IMR-90 (cell line): ENCODE measurements around the gene ELL. TPM values are rescaled to one million over a fixed set of nuclear protein-coding genes. Genes with fewer than 3 reads are reported as not detected.
A peak's percentile ranks its signal among the peaks of the same experiment; 100 is the strongest.

Source experiments
- ATAC-seq: fragments of 200-7000 bp; cut with Tn5 transposase; 2 replicates; pipeline ENCODE4 v1.9.1; 2020; ENCODE audit warnings: low read depth, mild to moderate bottlenecking, moderate library complexity
- BruUV-seq: library from RNA; stranded (reverse); fragments of 400-500 nt; replicated peaks from 2 replicates; lab custom pipeline; 2021; lab: Mats Ljungman, UMichigan
- CTCF ChIA-PET: fragments of 300-600 bp; formaldehyde crosslinking; extraction: SDS; loops from one replicate; lab custom pipeline; 2021; ENCODE audit warnings: antibody characterized with exemption; lab: Yijun Ruan, JAX
- POLR2A ChIA-PET: fragments of 300-600 bp; sonication (Branson Sonifier 250); formaldehyde crosslinking; loops from one replicate; lab custom pipeline; 2022; ENCODE audit warnings: antibody characterized with exemption; ENCODE audit not compliant: unreplicated experiment; lab: Charles Lee
- DNase-seq: peaks from one replicate; pipeline ENCODE4 v3.0.0; 2013
- H2AFZ ChIP-seq: replicated peaks from 2 replicates; pipeline ENCODE3; 2013; ENCODE audit warnings: low read length, mild to moderate bottlenecking; ENCODE audit not compliant: poor library complexity
- H2AK5ac ChIP-seq: 2 replicates; pipeline ENCODE4 v1.6.1; 2013; ENCODE audit warnings: low read depth, low read length, inconsistent platforms
- H2AK9ac ChIP-seq: replicated peaks from 2 replicates; pipeline ENCODE3; 2013; ENCODE audit warnings: mild to moderate bottlenecking, low read depth, low read length, moderate library complexity; ENCODE audit not compliant: poor library complexity
- H2BK120ac ChIP-seq: 2 replicates; pipeline ENCODE4 v1.6.1; 2013; ENCODE audit warnings: low read depth, low read length, inconsistent platforms
- H2BK15ac ChIP-seq: 3 replicates; pipeline ENCODE4 v1.6.1; 2013; ENCODE audit warnings: low read depth, low read length, inconsistent platforms
- H2BK20ac ChIP-seq: 2 replicates; pipeline ENCODE4 v1.6.1; 2013; ENCODE audit warnings: low read depth, mild to moderate bottlenecking, inconsistent platforms, low read length, moderate library complexity
- H2BK5ac ChIP-seq: 2 replicates; pipeline ENCODE4 v1.6.1; 2013; ENCODE audit warnings: mild to moderate bottlenecking, low read depth, low read length, inconsistent platforms; ENCODE audit not compliant: poor library complexity, severe bottlenecking
- H3K14ac ChIP-seq: replicated peaks from 2 replicates; pipeline ENCODE4 v1.6.1; 2013; ENCODE audit warnings: low read depth, low read length, inconsistent platforms
- H3K18ac ChIP-seq: 2 replicates; pipeline ENCODE4 v1.6.1; 2013; ENCODE audit warnings: low read depth, low read length, control low read depth
- H3K23ac ChIP-seq: 2 replicates; pipeline ENCODE4 v1.6.1; 2013; ENCODE audit warnings: low read depth, low read length, inconsistent platforms
- H3K27ac ChIP-seq: 2 replicates; pipeline ENCODE4 v1.5.1; 2013; ENCODE audit warnings: mild to moderate bottlenecking, control low read depth, low read length; ENCODE audit not compliant: insufficient read depth
- H3K27me3 ChIP-seq: 2 replicates; pipeline ENCODE4 v1.6.1; 2013; ENCODE audit warnings: low read length; ENCODE audit not compliant: control insufficient read depth, insufficient read depth
- H3K36me3 ChIP-seq: 2 replicates; pipeline ENCODE4 v1.6.1; 2013; ENCODE audit warnings: low read length, mixed read lengths; ENCODE audit not compliant: control insufficient read depth, insufficient read depth
- H3K4ac ChIP-seq: 2 replicates; pipeline ENCODE4 v1.6.1; 2013; ENCODE audit warnings: low read depth, low read length, inconsistent platforms
- H3K4me1 ChIP-seq: 2 replicates; pipeline ENCODE4 v1.6.1; 2013; ENCODE audit warnings: low read length, mixed read lengths; ENCODE audit not compliant: control insufficient read depth, insufficient read depth
- H3K4me2 ChIP-seq: 2 replicates; pipeline ENCODE4 v1.6.1; 2013; ENCODE audit warnings: low read depth, mild to moderate bottlenecking, control low read depth, low read length, moderate library complexity
- H3K4me3 ChIP-seq: 2 replicates; pipeline ENCODE4 v1.5.1; 2013; ENCODE audit warnings: low read depth, mild to moderate bottlenecking, control low read depth, low read length, moderate library complexity; ENCODE audit not compliant: insufficient read depth
- H3K56ac ChIP-seq: 2 replicates; pipeline ENCODE4 v1.6.1; 2013; ENCODE audit warnings: low read length, inconsistent platforms; ENCODE audit not compliant: insufficient read depth; ENCODE audit errors: extremely low read depth
- H3K79me1 ChIP-seq, 2 experiments: 2 replicates each; pipeline ENCODE4 v1.6.1; 2013; ENCODE audit warnings: low read length in 2 of 2, inconsistent platforms in 1 of 2, low read depth in 1 of 2
- H3K9ac ChIP-seq: 2 replicates; pipeline ENCODE4 v1.6.1; 2013; ENCODE audit warnings: low read depth, low read length, control low read depth
- H3K9me1 ChIP-seq: 2 replicates; pipeline ENCODE4 v1.6.1; 2013; ENCODE audit warnings: low read length, inconsistent platforms; ENCODE audit not compliant: insufficient read depth
- H3K9me3 ChIP-seq: 2 replicates; pipeline ENCODE4 v1.6.1; 2013; ENCODE audit warnings: low read length; ENCODE audit not compliant: control insufficient read depth, insufficient read depth
- H4K20me1 ChIP-seq: 2 replicates; pipeline ENCODE4 v1.6.1; 2013; ENCODE audit warnings: low read length, inconsistent platforms; ENCODE audit not compliant: insufficient read depth
- H4K5ac ChIP-seq: 2 replicates; pipeline ENCODE4 v1.6.1; 2013; ENCODE audit warnings: mild to moderate bottlenecking, low read depth, low read length, control low read depth
- H4K8ac ChIP-seq, 2 experiments: 2 replicates each; pipeline ENCODE4 v1.6.1; 2013; ENCODE audit warnings: low read depth in 2 of 2, low read length in 2 of 2, control low read depth in 1 of 2, inconsistent platforms in 1 of 2
- H4K91ac ChIP-seq: 2 replicates; pipeline ENCODE4 v1.6.1; 2013; ENCODE audit warnings: low read depth, low read length, inconsistent platforms; ENCODE audit not compliant: insufficient read depth
- CEBPB ChIP-seq: IDR thresholded peaks from 2 replicates; pipeline ENCODE4 v1.6.1; 2012; ENCODE audit warnings: low read depth, low read length, improper control_type of control experiment
- CHD1 ChIP-seq: IDR thresholded peaks from 2 replicates; pipeline ENCODE4 v1.6.1; 2012; ENCODE audit warnings: low read depth, low read length, improper control_type of control experiment
- CTCF ChIP-seq: conservative IDR thresholded peaks from 2 replicates; pipeline ENCODE4 v1.5.1; 2012; ENCODE audit warnings: mild to moderate bottlenecking, low read depth, low read length, improper control_type of control experiment
- FOS ChIP-seq: fragments of 150-350 bp; IDR thresholded peaks from 2 replicates; pipeline ENCODE4 v1.6.1; 2016; ENCODE audit warnings: low read depth, low read length
- MAZ ChIP-seq: IDR thresholded peaks from 2 replicates; pipeline ENCODE4 v1.6.1; 2012; ENCODE audit warnings: low read depth, mild to moderate bottlenecking, low read length, improper control_type of control experiment, moderate library complexity, borderline replicate concordance
- NFE2L2 ChIP-seq: fragments of 150-350 bp; IDR thresholded peaks from 2 replicates; pipeline ENCODE4 v1.6.1; 2016; ENCODE audit warnings: low read depth, mild to moderate bottlenecking, low read length
- RCOR1 ChIP-seq: IDR thresholded peaks from 2 replicates; pipeline ENCODE4 v1.6.1; 2012; ENCODE audit warnings: mild to moderate bottlenecking, low read length, improper control_type of control experiment; ENCODE audit not compliant: insufficient replicate concordance
- WGBS, 2 experiments: methylation state at CpG; one replicate each; pipeline versions ENCODE4 v1.1.5 to v1.1.7; 2013; ENCODE audit warnings: missing lambda C conversion rate in 2 of 2; ENCODE audit not compliant: insufficient read length in 1 of 2; ENCODE audit errors: extremely low coverage in 2 of 2; 5-methylcytosine and 5-hydroxymethylcytosine counted together
- dilution Hi-C: fragments of 300-500 bp; cut with HindIII; formaldehyde crosslinking; loops from one replicate; pipeline ENCODE4 v1.14.3; 2018; ENCODE audit warnings: low sequenced_read_pairs; ENCODE audit not compliant: unreplicated experiment
- in situ Hi-C: fragments of 300-500 bp; cut with MboI; formaldehyde crosslinking; loops from 3 replicates; pipeline ENCODE4 v1.14.3; 2019; ENCODE audit warnings: low sequenced_read_pairs, inconsistent platforms, mixed read lengths
- intact Hi-C: fragments of 100-400 bp; cut with micrococcal nuclease; formaldehyde crosslinking; loops from 2 replicates; pipeline ENCODE4 v1.10.0; 2022
- polyA plus RNA-seq, 3 experiments: library from polyadenylated mRNA; depleted of rRNA; stranded (reverse); fragments of >200 nt; gene quantifications; 2 replicates each; pipeline ENCODE4 v1.2.3, GENCODE V29; 2012; ENCODE audit warnings: low replicate concordance in 1 of 3
- total RNA-seq: library from RNA; depleted of rRNA; stranded (reverse); fragments of >200 nt; gene quantifications from 2 replicates; pipeline ENCODE4 v1.2.3, GENCODE V29; 2012

Gene ELL
- total and polyA plus RNA-seq, 2 of the 4 experiments (the other 2 are of a cell fraction): 6.3 to 13.1 TPM

GRCh38 chr19:18461471-18461870, 60.4 kb downstream of the ELL start:
- no peak overlapping the region for H3K27ac ChIP-seq
- H2BK120ac ChIP-seq: no peak overlapping the region
- peak overlapping the region; percentile 2 for H2AFZ ChIP-seq
- H3K56ac ChIP-seq: no peak overlapping the region
- H2AK9ac ChIP-seq: no peak overlapping the region
- no peak overlapping the region; the same call in 1 of the 2 replicates for H4K5ac ChIP-seq
- H4K91ac ChIP-seq: no peak overlapping the region
- no peak for DNase-seq
- peaks cover 35% of the 10 kb centered on the region for H3K9me1 ChIP-seq
- H3K9me3 ChIP-seq: peaks cover 3% of the 10 kb centered on the region; the same call in 1 of the 2 replicates
- no peaks in the 10 kb centered on the region for H3K27me3 ChIP-seq
- dilution Hi-C loops: no loop called here
- intact Hi-C loops: no loop called here
- no peak overlapping the region for H2BK5ac ChIP-seq
- 0 out of 2 replicates have a peak overlapping the region, but pooled peaks have one; percentile 30 for H3K4ac ChIP-seq
- no peak overlapping the region for H3K14ac ChIP-seq
- no peak overlapping the region for H3K4me2 ChIP-seq
- H2AK5ac ChIP-seq: peak overlapping the region; percentile 28; the same call in 1 of the 2 replicates
- no peak for TF ChIP-seq NFE2L2
- no peak for TF ChIP-seq CTCF
- no peak for TF ChIP-seq CHD1
- no peak for TF ChIP-seq RCOR1
- TF ChIP-seq MAZ: no peak
- no peak for TF ChIP-seq CEBPB
- no peak for TF ChIP-seq FOS
- no peak overlapping the region for H2BK20ac ChIP-seq
- in situ Hi-C loops: no loop called here
- no peak overlapping the region for H3K18ac ChIP-seq
- peaks cover 79% of the 10 kb centered on the region for H4K20me1 ChIP-seq
- H3K4me1 ChIP-seq: peaks cover 29% of the 10 kb centered on the region
- no peak overlapping the region for H4K8ac ChIP-seq
- BruUV-seq: no TSS peak
- H3K36me3 ChIP-seq: peaks cover 53% of the 10 kb centered on the region
- H3K79me1 ChIP-seq: peaks cover 16 to 83% of the 10 kb centered on the region in 2 experiments
- WGBS, 2 experiments: 100% methylated on average over 10 of the region's 22 CpGs; no CpG with 5 or more reads in 1 of the 2 experiments
- CTCF ChIA-PET: interaction anchor here (0.6 to 4.1 kb wide), 3 partner anchors 9 to 59 kb away, joined by 3 to 21 read pairs (median 4); no protein-coding TSS in a partner anchor
- POLR2A ChIA-PET: no interaction called here
- H3K9ac ChIP-seq: no peak overlapping the region
- no peak overlapping the region for H3K23ac ChIP-seq
- H3K4me3 ChIP-seq: no peak overlapping the region
- H2BK15ac ChIP-seq: no peak overlapping the region
- no peak for ATAC-seq
